C4-2B (cell line): ENCODE results near the gene TSGA10.
"Not testable (repeated sequence)": the region's sequence is repeated elsewhere in the genome, so short reads cannot be mapped to it uniquely, and the experiment has no call there.

Experiments
- H3K27ac ChIP-seq: fragments of 450-650 bp; 2 replicates; pipeline ENCODE4 v1.5.1; 2017
- ZFX ChIP-seq: fragments of 450-650 bp; IDR thresholded peaks from 2 replicates; pipeline ENCODE4 v1.6.1; 2017
- TF ChIP-seq, protein P1 (sequence below): fragments of 450-650 bp; conservative IDR thresholded peaks from 2 replicates; pipeline ENCODE4 v1.5.1; 2017; ENCODE audit warnings: mild to moderate bottlenecking

The TSGA10 gene, protein sequence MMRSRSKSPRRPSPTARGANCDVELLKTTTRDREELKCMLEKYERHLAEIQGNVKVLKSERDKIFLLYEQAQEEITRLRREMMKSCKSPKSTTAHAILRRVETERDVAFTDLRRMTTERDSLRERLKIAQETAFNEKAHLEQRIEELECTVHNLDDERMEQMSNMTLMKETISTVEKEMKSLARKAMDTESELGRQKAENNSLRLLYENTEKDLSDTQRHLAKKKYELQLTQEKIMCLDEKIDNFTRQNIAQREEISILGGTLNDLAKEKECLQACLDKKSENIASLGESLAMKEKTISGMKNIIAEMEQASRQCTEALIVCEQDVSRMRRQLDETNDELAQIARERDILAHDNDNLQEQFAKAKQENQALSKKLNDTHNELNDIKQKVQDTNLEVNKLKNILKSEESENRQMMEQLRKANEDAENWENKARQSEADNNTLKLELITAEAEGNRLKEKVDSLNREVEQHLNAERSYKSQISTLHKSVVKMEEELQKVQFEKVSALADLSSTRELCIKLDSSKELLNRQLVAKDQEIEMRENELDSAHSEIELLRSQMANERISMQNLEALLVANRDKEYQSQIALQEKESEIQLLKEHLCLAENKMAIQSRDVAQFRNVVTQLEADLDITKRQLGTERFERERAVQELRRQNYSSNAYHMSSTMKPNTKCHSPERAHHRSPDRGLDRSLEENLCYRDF

DNA sequence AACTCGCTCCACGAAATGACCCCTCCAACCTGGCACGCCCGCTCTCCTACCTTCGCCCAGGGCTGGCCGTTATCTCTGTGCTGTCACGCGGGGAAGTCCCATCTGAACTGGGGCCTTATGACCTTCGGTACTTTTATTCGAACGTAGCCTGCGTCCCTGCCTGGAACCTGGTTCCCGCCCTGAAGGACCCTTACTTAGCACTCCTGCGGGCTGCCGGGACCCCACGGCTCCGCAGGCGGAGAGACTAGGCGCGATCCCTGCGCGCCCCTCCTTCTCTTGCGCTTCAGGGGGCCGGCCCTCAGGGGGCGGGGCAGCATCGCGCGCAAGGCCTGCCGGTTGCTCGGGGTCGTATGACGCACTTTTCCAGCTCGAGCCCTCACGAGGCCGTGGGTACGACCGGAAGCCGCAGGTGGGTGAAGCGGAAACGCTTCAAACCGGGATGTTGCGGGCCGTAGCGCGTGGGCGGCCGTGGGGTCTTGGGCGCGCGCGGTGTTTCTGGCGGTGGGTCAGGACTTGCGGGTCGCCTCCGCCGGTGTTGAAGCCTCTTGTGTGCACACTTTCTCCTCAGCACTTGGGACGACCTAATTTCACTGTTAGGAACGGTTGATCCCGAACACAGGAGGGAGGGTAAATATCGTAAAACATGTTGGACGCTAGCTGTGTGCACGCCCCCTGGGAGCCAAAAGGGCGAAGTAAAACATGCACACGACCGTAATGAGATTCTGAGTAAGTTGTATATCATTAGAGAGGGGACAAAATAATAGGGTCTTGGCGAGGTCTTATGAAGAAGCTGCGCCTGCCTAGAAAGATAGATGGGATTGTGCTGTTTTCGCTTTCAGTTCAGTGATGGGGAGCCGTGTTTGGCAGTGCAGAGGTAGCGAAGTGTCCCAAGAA, at the start of gene TSGA10, which contains the start of gene LIPT1:
Gene TSGA10 (minus strand): TSS at position 300 of the 894 bp plus-strand sequence. CDS start 45,503 bp downstream, outside the sequence.
Gene LIPT1 (plus strand): TSS at position 325 of the 894 bp plus-strand sequence. CDS start 6,991 bp downstream, outside the sequence.
- TF ChIP-seq ZFX: peak; percentile 21; the same call in 1 of the 2 replicates
- TF ChIP-seq, protein P1, sequence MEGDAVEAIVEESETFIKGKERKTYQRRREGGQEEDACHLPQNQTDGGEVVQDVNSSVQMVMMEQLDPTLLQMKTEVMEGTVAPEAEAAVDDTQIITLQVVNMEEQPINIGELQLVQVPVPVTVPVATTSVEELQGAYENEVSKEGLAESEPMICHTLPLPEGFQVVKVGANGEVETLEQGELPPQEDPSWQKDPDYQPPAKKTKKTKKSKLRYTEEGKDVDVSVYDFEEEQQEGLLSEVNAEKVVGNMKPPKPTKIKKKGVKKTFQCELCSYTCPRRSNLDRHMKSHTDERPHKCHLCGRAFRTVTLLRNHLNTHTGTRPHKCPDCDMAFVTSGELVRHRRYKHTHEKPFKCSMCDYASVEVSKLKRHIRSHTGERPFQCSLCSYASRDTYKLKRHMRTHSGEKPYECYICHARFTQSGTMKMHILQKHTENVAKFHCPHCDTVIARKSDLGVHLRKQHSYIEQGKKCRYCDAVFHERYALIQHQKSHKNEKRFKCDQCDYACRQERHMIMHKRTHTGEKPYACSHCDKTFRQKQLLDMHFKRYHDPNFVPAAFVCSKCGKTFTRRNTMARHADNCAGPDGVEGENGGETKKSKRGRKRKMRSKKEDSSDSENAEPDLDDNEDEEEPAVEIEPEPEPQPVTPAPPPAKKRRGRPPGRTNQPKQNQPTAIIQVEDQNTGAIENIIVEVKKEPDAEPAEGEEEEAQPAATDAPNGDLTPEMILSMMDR: peak; percentile 37
- peak within 1 kb of the TSS; percentile 84 for H3K27ac ChIP-seq

DNA sequence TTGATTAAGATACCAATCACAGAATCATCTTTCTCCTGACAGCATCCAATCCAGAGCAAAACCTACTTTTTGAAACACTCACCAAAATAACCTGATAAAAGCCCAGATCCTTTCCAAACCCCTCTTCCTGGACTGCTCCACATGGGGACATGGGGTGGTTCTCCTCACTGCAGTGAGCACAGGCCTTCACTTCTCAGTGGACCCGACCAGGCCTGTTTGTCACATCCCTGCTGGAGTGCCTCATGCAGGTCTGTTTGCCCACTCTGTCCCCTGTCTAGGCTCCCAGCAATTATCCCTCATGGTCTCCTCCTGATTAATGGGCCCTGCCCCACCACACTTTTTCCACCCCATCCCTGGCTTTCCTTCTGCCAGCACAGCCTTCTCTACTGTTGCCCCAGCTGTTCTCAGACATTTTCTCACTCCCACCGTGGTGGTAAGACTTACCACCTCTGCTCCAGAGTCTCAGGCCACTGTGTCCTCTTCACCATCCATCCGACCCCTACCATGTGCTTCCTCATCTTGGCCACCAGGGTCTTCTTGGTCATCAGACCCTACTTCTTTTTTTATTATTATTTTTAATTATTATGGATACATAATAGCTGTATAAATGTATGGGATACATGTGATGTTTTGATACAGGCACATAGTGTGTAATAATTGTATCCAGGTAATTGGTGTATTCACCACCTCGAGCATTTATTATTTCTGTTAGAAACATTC, 47.4 kb upstream of the TSGA10 start:
- TF ChIP-seq, protein P1: no peak; the same call in 1 of the 2 replicates
- no peak for TF ChIP-seq ZFX
- no peak overlapping the region for H3K27ac ChIP-seq

DNA sequence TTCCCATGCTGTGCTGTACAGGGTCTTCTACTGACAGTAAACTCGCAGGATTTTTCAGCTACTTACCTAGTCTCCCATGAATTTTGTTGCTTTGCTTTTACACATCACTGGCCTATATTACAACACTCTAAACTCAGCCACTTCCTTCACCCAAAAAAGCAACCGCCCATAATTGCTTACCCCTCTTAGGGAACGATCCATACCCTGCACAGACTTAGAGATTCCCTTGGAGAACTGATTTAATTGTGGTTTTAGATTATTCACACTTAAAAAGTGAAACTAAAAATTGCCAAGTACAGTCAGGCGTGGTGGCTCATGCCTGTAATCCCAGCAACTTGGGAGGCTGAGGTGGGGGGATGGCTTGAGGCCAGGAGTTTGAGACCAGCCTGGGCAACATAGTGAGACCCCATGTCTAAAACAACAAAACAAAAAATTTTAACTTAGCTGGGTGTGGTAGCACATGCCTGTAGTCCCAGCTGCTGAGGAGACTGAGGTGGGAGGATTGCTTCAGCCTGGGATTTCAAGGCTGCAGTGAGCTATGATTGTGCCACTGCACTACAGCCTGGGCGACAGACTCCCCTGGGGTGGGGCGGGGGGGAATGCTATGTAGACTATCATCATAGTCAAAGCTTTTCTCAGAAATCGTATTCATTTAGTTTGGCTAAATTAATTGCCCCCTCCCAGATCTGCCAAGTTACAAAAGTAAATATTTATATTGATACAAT, 45.5 kb upstream of the TSGA10 start:
- H3K27ac ChIP-seq: no peak overlapping the region
- TF ChIP-seq, protein P1: no peak
- TF ChIP-seq ZFX: no peak

DNA sequence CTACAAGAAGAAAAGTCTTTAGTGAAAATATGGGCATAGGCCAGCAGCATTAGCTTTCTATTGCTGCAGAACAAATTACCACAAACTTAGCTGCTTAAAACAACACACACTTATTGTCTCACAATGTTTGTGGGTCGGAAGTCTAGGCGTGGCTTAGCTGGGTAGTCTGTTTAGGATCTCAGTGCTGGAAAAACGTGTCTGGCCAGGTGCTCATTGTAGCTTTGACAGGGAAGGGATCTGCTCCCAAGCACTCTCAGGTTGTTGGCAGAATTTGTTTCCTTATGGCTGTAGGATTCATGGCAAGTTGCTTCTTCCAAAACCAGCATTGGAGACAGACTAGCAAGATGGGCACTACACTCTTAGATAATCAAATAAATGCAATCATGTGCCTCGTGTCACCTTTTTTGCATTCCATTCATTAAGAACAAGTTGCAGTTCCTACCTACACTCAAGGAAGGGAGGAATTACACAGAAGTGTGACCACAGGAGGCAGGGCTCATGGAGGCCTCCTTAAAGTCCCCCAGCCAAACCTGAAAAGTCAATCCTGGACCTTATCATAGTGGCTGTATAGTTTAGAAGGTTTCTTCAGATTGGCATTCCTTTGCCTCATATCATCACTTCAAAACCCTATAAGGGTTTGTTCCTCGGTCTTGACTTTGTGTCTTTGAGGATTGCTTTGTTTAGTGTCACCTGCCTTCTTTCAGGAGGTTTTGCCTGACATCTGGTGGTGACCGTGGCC, 43.5 kb upstream of the TSGA10 start:
- TF ChIP-seq, protein P1: no peak
- TF ChIP-seq ZFX: no peak

DNA sequence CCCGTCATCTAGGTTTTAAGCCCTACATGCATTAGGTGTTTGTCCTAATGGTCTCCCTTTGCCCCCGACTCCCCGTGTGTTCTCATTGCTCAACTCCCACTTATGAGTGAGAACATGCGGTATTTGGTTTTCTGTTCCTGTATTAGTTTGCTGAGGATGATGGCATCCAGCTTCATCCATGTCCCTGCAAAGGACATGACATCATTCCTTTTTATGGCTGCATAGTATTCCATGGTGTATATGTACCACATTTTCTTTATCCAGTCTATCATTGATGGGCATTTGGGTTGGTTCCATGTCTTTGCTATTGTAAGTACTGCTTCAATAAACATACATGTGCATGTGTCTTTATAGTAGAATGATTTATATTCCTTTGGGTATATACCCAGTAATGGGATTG, 37.6 kb upstream of the TSGA10 start:
- not testable (repeated sequence) for H3K27ac ChIP-seq

More for the DNA sequence above, 43.5 kb upstream of the TSGA10 start:
- no peak overlapping the region; the same call in 1 of the 2 replicates for H3K27ac ChIP-seq

DNA sequence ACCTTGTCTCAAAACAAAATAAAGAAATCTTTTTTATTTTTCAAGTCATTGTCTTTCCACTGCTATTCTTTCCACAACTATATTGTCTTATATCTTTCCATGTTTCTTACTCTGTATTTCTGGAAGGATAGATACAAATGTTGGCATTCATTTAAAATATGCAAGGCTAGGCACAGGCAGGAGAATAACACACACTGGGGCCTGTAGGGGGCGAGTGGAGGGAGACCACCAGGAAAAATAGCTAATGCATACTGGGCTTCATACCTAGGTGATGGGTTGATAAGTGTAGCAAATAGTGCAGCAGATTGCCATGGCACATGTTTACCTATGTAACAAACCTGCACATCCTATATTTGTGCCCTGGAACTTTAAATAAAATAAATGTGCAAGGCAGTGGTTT, 35.8 kb upstream of the TSGA10 start:
- TF ChIP-seq ZFX: no peak
- TF ChIP-seq, protein P1: peak; percentile 10
- no peak overlapping the region for H3K27ac ChIP-seq
